Middle frontal gyrus (tissue), 1 donor: Measurements from ENCODE around the gene FARSA.
A peak's percentile ranks its signal among the peaks of the same experiment; 100 is the strongest.
"Not testable (repeated sequence)": the region's sequence is repeated elsewhere in the genome, so short reads cannot be mapped to it uniquely, and the experiment has no call there.

Experiments used
- DNase-seq: peaks from one replicate; pipeline ENCODE4 v3.0.0-alpha.2; 2015; ENCODE audit warnings: low spot score; ENCODE audit errors: extremely low spot score

Gene FARSA

GRCh38 chr19:12933287-12934072 is at the start of gene FARSA:
TSS of gene FARSA (minus strand) at chr19:12933711. CDS start at chr19:12933696, 15 bp downstream.
- peak; percentile 89 for DNase-seq

- no peak for DNase-seq
These were observed 49.6 kb upstream of the FARSA start for GRCh38 chr19:12983091-12983490.

- DNase-seq = no peak
These were observed 49.1 kb upstream of the FARSA start for GRCh38 chr19:12982648-12983047.

GRCh38 chr19:12979974-12980373 is 46.5 kb upstream of the FARSA start:
- no peak for DNase-seq

- DNase-seq = not testable (repeated sequence)
These were observed 42.6 kb upstream of the FARSA start for GRCh38 chr19:12976109-12976508.

- no peak for DNase-seq
These were observed 41.8 kb upstream of the FARSA start for GRCh38 chr19:12975221-12975741.

GRCh38 chr19:12974301-12975220 is 41.0 kb upstream of the FARSA start:
- no peak for DNase-seq

- DNase-seq = no peak
These were observed 39.7 kb upstream of the FARSA start for GRCh38 chr19:12973236-12973635.

GRCh38 chr19:12970070-12970820 is 36.7 kb upstream of the FARSA start:
- DNase-seq = no peak

GRCh38 chr19:12969292-12969988 is 35.9 kb upstream of the FARSA start, which contains the start of gene DAND5:
TSS of gene DAND5 (plus strand) at chr19:12969576. CDS start at chr19:12969661, 85 bp downstream.
- DNase-seq = no peak

- DNase-seq = no peak
These were observed 34.4 kb upstream of the FARSA start for GRCh38 chr19:12967907-12968306.

GRCh38 chr19:12965812-12966135 is 32.3 kb upstream of the FARSA start:
- no peak for DNase-seq

- DNase-seq = peak; percentile 40
These were observed 31.7 kb upstream of the FARSA start for GRCh38 chr19:12965017-12965811.

GRCh38 chr19:12959481-12959880 is 26.0 kb upstream of the FARSA start:
- no peak for DNase-seq

- not testable (repeated sequence) for DNase-seq
These were observed 24.0 kb upstream of the FARSA start for GRCh38 chr19:12957389-12957952.

GRCh38 chr19:12956446-12957388 is 23.2 kb upstream of the FARSA start, which contains the start of gene GADD45GIP1:
TSS of gene GADD45GIP1 (minus strand) at chr19:12957223. CDS start at chr19:12957212, 11 bp downstream.
- peak; percentile 59 for DNase-seq

GRCh38 chr19:12955996-12956395 is 22.5 kb upstream of the FARSA start:
- DNase-seq = no peak

GRCh38 chr19:12955575-12955974 is 22.1 kb upstream of the FARSA start:
- DNase-seq = not testable (repeated sequence)
